Upper lobe of left lung (tissue), 4 donors: Measurements from ENCODE around the gene RUFY1.

Experiments
- CTCF ChIP-seq, 6 experiments: fragments of 450-650 bp in 4 of 6; fragments of 200-600 bp in 2 of 6; sonication (generic) in 2 of 6; IDR thresholded peaks; one replicate each; pipeline ENCODE4 v1.5.1; 2016 to 2019; ENCODE audit warnings: antibody characterized with exemption in 6 of 6
- POLR2A ChIP-seq, 4 donors: fragments of 450-650 bp; IDR thresholded peaks; one replicate each; pipeline ENCODE4 v1.5.1; 2016 to 2017; ENCODE audit warnings: antibody characterized with exemption in 4 of 4, mild to moderate bottlenecking in 2 of 4
- POLR2AphosphoS5 ChIP-seq, 2 donors: sonication (generic); formaldehyde crosslinking; IDR thresholded peaks; one replicate each; pipeline ENCODE4 v1.5.1; 2017; ENCODE audit warnings: antibody characterized with exemption in 2 of 2

- no peak for TF ChIP-seq CTCF (IDR thresholded peaks at IDR 0.05)
- TF ChIP-seq POLR2AphosphoS5 (IDR thresholded peaks at IDR 0.05): no peak
- no peak for TF ChIP-seq POLR2A (IDR thresholded peaks at IDR 0.05)
Observed at GRCh38 chr5:179516221-179516620, 34.1 kb upstream of the RUFY1 start.
